ENCODE results near the gene NCS1. TPM values are rescaled to one million over a fixed set of nuclear protein-coding genes. Genes with fewer than 3 reads are reported as not detected.

Gene NCS1
- total RNA-seq, 1 experiment from 2014 or later, result 68.7 TPM

DNA sequence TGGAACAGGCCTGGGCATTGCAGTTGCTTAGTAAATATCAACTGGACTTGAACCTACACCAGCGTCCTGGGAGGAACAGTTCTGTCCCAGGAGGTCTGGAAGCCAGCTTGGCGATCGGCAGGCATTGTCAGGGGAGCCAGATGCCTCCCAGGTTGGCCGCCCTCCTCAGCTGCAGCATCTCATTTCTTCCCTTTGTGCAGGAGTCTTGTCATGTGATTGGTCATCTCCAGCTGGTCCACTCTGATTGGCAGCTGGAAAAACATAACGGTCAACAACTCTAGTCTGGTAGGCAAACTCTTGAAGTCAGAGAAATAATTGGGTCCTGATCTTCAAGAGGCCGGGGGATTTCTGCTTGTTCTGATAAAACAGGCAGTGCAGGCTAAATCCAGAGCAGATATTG lies 29.6 kb upstream of the NCS1 start:
- no TSS peak for BruUV-seq (replicated peaks)
- Histone ChIP-seq H3K4me1 (ENCODE audit: control insufficient read depth in 1 of 2, insufficient read depth in 2 of 2, low read length in 2 of 2) (peaks cover 0 to 16% of the 10 kb centered on the region in 2 experiments; a peak in 2 of 4 replicates), H3K36me3 (ENCODE audit: control insufficient read depth in 1 of 2, insufficient read depth in 2 of 2, low read length in 2 of 2) (no peaks in the 10 kb centered on the region), H3K9me3 (ENCODE audit: control insufficient read depth in 1 of 2, insufficient read depth in 1 of 2, low read depth in 1 of 2, low read length in 2 of 2) (no peaks in the 10 kb centered on the region), H3K4me3 (replicated peaks in 1 of 2; ENCODE audit: low read depth in 1 of 2, low read length in 2 of 2) (no peak overlapping the region), H2AFZ (ENCODE audit: low read depth, low read length, poor library complexity, severe bottlenecking) (no peak overlapping the region), H3K9me2 (ENCODE audit: insufficient read depth) (no peaks in the 10 kb centered on the region), H3K4me2 (ENCODE audit: low read length) (no peak overlapping the region), H3K27ac (ENCODE audit: low read depth, low read length) (no peak overlapping the region), H3K27me3 (ENCODE audit: insufficient read depth, low read length) (peaks cover 34% of the 10 kb centered on the region), H3K9ac (ENCODE audit: low read length) (no peak overlapping the region), H4K20me1 (ENCODE audit: insufficient read depth) (no peaks in the 10 kb centered on the region), H3K79me2 (ENCODE audit: insufficient read depth, low read length) (no peaks in the 10 kb centered on the region)
- no peak for ATAC-seq
- TF ChIP-seq ZNF274 (IDR thresholded peaks at IDR 0.05; ENCODE audit: low read depth, low read length) (no peak), FOSL1 (IDR thresholded peaks at IDR 0.05; ENCODE audit: low read depth) (no peak), REST (IDR thresholded peaks at IDR 0.05; ENCODE audit: low read depth) (no peak), ELF1 (IDR thresholded peaks at IDR 0.05; ENCODE audit: borderline replicate concordance, low read depth) (no peak), SRF (IDR thresholded peaks at IDR 0.05; ENCODE audit: low read depth) (no peak), POLR2AphosphoS5 (IDR thresholded peaks at IDR 0.05; ENCODE audit: low read depth, low read length) (no peak), RAD21 (IDR thresholded peaks at IDR 0.05; ENCODE audit: low read depth) (no peak), ZBTB33 (IDR thresholded peaks at IDR 0.05; ENCODE audit: extremely low read depth, insufficient replicate concordance, low read length) (no peak), EZH2 (IDR thresholded peaks at IDR 0.05) (no peak), YY1 (IDR thresholded peaks at IDR 0.05; ENCODE audit: extremely low read depth, insufficient replicate concordance, low read depth, low read length) (no peak), SIN3A (IDR thresholded peaks at IDR 0.05; ENCODE audit: low read depth) (no peak)
- TF ChIP-seq, protein P1, sequence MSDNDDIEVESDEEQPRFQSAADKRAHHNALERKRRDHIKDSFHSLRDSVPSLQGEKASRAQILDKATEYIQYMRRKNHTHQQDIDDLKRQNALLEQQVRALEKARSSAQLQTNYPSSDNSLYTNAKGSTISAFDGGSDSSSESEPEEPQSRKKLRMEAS (IDR thresholded peaks at IDR 0.05), result no peak
- TF ChIP-seq, protein P2, sequence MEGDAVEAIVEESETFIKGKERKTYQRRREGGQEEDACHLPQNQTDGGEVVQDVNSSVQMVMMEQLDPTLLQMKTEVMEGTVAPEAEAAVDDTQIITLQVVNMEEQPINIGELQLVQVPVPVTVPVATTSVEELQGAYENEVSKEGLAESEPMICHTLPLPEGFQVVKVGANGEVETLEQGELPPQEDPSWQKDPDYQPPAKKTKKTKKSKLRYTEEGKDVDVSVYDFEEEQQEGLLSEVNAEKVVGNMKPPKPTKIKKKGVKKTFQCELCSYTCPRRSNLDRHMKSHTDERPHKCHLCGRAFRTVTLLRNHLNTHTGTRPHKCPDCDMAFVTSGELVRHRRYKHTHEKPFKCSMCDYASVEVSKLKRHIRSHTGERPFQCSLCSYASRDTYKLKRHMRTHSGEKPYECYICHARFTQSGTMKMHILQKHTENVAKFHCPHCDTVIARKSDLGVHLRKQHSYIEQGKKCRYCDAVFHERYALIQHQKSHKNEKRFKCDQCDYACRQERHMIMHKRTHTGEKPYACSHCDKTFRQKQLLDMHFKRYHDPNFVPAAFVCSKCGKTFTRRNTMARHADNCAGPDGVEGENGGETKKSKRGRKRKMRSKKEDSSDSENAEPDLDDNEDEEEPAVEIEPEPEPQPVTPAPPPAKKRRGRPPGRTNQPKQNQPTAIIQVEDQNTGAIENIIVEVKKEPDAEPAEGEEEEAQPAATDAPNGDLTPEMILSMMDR (IDR thresholded peaks at IDR 0.05 in 2 of 3, conservative IDR thresholded peaks at IDR 0.05 in 1 of 3; ENCODE audit: borderline replicate concordance in 1 of 3, insufficient read depth in 1 of 3, low read depth in 2 of 3, low read length in 2 of 3), result no peak
- POLR2A ChIA-PET, result no interaction called here
- DNase-seq (ENCODE audit: low read depth, low spot score), result no peak
- CTCF ChIA-PET, result no interaction called here
- RAD21 ChIA-PET (ENCODE audit: low non-redundant PET in 1 of 2, low total read pairs in 2 of 2, uncharacterized antibody in 2 of 2, unreplicated experiment in 2 of 2), result no interaction called here
- intact Hi-C loops (cut with micrococcal nuclease), result no loop called here
